D341Med (cell line): ENCODE data around the gene CMYA5.
"Not testable (repeated sequence)": the region's sequence is repeated elsewhere in the genome, so short reads cannot be mapped to it uniquely, and the experiment has no call there.

Experiments used
- DNase-seq: peaks from one replicate; pipeline ENCODE4 v3.0.0; 2012; ENCODE audit warnings: low spot score

The CMYA5 gene

GRCh38 chr5:79702606-79703380, 13.2 kb downstream of the CMYA5 start:
- peak; percentile 68 for DNase-seq

DNA sequence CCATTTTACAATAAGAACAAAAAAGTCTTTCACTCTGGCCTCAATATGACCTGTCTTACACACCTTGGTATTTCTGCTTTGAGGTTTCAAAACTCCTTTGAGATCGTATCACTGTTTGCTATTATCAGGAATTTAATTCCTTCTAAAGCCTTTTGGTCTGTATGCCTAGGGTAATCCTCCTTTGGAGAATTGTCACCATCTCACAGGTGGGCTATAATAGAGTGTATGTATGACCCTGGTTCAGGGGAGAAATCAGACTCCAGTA, 13.7 kb downstream of the CMYA5 start:
- no peak for DNase-seq

DNA sequence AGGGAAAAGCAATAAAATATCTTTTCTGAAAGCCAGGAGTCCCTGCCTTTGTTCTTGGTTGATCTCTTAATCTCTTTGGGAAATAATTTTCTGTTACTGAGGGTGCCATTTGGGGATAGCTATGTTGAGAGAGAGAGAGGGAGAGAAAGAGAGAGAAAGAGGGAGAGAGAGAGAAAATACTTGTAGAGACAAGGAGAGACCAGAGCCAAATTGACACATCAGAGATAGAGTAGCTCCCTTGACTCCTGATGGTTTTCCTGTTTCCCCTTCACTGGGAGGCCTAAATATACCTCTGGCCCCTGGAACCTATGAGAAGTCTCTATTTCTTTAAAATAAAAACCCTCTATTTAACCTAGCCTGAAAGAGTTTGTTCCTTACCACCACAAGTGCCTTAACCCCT, 14.9 kb downstream of the CMYA5 start:
- DNase-seq: no peak

- no peak for DNase-seq
Measured at GRCh38 chr5:79705632-79706031, 16.0 kb downstream of the CMYA5 start.

GRCh38 chr5:79706317-79706716, 16.7 kb downstream of the CMYA5 start:
- DNase-seq: not testable (repeated sequence)

DNA sequence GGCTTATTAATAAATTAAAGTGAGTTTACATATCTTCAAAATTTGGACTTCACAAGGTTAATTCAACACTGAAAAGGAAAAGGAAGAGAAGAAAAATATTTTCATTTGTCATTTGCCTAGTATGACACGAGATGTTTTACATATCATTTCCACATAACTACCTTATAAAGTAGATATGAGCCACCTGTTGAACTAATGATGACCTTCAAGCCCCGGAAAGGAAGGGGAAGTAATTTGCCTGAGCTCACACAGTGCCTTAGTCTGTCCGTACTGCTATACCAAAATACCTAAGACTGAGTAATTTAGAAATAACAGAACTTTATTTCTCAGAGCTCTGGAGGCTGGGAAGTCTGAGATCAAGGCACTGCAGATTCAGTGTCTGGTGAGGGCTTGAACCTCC, 17.9 kb downstream of the CMYA5 start:
- DNase-seq: no peak

- no peak for DNase-seq
Measured at GRCh38 chr5:79712741-79713140, 23.1 kb downstream of the CMYA5 start.

- no peak for DNase-seq
Measured at GRCh38 chr5:79713727-79714126, 24.1 kb downstream of the CMYA5 start.

DNA sequence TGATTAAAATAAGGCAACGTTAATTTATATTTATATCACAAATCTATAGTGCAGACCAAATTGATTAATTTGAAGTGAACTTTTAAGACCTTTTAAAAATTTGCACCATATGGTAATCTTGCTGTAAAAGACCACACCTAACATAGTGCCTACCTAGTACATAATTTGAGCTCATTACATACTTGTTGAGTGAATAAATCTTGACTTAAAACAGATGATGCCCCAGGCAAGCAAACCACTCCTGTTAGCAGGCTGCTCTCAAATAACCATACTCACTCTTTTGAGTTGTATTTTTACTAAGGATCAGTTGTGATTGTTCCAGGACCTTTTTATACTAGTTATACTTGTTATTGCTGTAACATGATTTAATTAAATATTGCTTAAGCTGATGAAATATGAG, 27.2 kb downstream of the CMYA5 start:
- no peak for DNase-seq

DNA sequence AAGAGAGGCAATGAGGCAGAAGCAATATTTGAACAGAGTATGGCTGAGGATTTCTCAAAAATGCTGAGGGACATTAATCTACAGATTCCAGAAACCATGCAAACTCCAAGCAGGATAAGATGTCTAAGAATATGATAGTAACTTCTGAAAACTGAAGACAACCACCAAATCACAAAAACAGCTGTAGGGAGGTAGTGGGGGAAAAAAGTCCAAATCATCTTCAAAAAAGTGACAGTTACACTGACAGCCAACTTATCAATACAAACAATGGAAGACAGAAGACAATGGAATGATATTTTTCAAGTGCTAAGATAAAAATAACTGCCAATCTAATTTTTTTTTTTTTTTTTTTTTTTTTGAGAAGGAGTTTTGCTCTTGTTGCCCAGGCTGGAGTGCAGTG, 30.5 kb downstream of the CMYA5 start:
- no peak for DNase-seq

DNA sequence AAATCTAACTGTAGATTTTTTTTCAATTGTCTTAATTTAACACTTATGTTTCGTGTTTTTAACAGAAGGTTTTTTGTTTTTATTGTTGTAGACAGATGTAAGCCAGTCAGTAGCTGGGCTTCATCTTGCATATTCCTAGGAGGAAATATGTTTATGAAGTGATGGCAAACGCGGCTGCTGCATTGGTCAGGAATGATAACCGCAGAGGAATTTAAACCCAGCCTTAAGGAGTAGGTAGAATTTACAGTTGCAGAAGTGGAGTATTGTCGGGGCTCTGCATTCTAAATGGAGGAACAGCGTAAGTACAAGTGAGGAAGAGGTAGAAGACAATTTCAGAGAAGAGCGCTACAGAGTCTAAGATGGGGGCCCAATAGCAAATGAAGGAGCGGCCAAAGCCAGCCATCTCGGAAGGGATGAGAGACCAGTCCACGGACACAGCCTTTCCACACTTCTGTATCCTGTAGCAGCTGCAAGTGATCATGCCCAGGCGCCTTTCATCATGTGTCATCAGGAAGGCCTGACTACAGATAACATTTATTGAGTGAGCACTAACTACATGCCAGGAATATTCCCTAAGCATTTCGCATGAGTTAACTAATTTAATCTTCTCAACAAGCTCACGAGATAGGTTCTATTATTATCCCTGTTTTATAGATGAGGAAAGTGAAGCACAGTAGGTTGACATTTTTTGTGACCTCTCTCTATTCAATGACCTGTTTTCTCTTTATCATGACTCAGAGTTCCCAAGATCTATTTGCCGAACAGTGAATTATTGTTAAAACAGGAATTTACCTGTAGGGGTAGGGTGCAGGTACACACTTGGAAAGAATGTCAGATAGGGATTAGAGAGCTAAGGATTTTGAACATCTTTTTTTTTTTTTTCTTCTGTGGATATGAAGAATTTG, 38.1 kb downstream of the CMYA5 start:
- no peak for DNase-seq

GRCh38 chr5:79728396-79728795, 38.8 kb downstream of the CMYA5 start:
- DNase-seq: no peak

GRCh38 chr5:79729679-79730078, 40.0 kb downstream of the CMYA5 start:
- DNase-seq: no peak

GRCh38 chr5:79730564-79730963, 40.9 kb downstream of the CMYA5 start:
- DNase-seq: no peak

GRCh38 chr5:79731775-79732174, 42.1 kb downstream of the CMYA5 start:
- DNase-seq: no peak

- DNase-seq: no peak
Measured at GRCh38 chr5:79736528-79737514, 47.2 kb downstream of the CMYA5 start.

- no peak for DNase-seq
Measured at GRCh38 chr5:79738349-79738748, 48.7 kb downstream of the CMYA5 start.

- no peak for DNase-seq
Measured at GRCh38 chr5:79742549-79743136, 53.0 kb downstream of the CMYA5 start.

DNA sequence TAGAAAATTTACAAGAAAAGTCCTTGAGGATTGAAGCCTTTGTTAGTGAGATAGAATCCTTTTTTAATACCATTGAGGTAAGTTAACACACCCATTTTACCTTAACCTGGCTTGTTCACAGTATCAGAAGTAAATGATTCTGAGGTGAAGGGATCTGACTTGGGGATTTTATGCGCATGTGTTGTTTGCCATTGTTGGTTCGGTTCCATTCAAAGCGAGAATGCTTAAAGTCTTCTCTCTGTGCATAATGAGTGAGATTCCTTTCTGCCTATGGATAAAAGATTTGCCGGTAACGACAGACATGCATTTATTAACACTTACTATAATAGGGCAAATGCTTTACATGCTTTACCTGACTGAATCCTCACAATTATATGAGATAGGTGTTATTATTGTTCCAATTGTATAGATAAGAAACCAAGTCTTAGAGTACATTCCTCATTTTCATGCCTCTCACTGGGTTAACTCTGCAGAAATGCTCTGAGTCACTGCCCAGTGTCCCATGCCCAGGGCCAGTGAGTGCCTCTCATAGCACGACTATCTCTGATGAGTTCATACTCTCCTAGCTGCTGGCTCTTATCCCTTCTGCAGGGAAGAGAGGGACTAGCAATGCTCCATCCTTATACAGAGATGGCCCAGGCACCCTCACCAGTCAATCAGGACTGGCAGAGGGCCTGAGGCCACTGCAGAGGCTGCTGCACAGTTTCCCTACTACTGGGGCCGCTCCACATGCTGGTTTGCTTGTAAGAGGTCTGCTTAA, 54.4 kb downstream of the CMYA5 start:
- no peak for DNase-seq

- no peak for DNase-seq
Measured at GRCh38 chr5:79745255-79745654, 55.6 kb downstream of the CMYA5 start.
